M059J (cell line): ENCODE data around the gene TMEM170B. TPM values are rescaled to one million over a fixed set of nuclear protein-coding genes. Genes with fewer than 3 reads are reported as not detected.

Experiments used
- DNase-seq: peaks from one replicate; pipeline ENCODE4 v3.0.0-alpha.2; 2012; ENCODE audit warnings: low read depth
- total RNA-seq: library from RNA; depleted of rRNA; stranded (reverse); fragments of >200 nt; shearing (Covaris generic); gene quantifications from 2 replicates; pipeline ENCODE4 v1.2.3, GENCODE V29; 2014; rRNA removed

Gene TMEM170B
- total RNA-seq, 1 experiment from 2014 or later: 4.0 TPM

- DNase-seq: peak; percentile 94
These were observed 77.7 kb downstream of the TMEM170B start for GRCh38 chr6:11615214-11615602.

GRCh38 chr6:11616200-11616611 is 78.7 kb downstream of the TMEM170B start:
- peak; percentile 99 for DNase-seq

GRCh38 chr6:11618533-11618932 is 81.0 kb downstream of the TMEM170B start:
- DNase-seq: peak; percentile 57

- no peak for DNase-seq
These were observed 83.6 kb downstream of the TMEM170B start for GRCh38 chr6:11621119-11621518.

DNA sequence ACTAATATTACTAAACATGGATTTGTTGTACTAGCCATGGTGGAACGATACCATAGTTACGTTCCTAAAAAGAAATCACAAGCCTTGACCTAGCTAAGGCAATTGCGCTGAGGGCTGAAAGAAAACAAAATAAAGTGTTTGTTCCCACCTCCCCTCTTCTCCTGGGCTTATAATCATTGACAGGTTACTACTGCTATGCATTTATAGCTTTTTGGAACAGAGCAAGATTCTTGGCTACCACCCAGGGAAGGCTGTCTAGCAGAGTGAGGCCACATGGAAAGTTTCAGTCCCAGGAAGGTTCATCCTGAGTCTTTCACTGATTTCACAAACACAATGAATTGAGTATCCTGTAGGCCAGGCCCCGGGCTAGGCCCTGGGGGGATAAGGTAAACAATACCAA is 84.6 kb downstream of the TMEM170B start:
- DNase-seq: no peak

GRCh38 chr6:11623272-11623671 is 85.7 kb downstream of the TMEM170B start:
- no peak for DNase-seq

DNA sequence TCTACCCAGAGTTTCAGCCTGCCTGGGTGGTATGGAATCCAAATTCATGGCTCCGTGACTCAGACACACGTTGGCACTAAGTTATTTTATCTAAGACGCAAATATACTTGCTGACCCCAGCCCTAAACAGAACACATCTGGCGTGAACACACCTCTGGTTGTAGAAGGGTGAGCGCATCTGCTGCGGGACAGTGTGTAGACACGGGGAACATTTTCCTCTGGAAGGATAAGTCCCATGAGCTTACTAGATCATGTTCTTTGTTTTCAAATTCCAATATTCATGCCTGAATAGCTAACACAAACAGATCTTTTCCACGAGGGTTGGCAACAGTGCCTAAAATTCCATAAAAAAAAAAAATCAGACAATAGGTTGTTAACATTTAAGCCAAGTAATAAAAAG is 87.8 kb downstream of the TMEM170B start:
- no peak for DNase-seq

- DNase-seq: no peak
These were observed 88.8 kb downstream of the TMEM170B start for GRCh38 chr6:11626356-11626755.

- no peak for DNase-seq
These were observed 91.0 kb downstream of the TMEM170B start for GRCh38 chr6:11628562-11628961.

GRCh38 chr6:11631008-11631407 is 93.5 kb downstream of the TMEM170B start:
- no peak for DNase-seq

- no peak for DNase-seq
These were observed 94.0 kb downstream of the TMEM170B start for GRCh38 chr6:11631539-11631938.

GRCh38 chr6:11632231-11632630 is 94.7 kb downstream of the TMEM170B start:
- DNase-seq: peak; percentile 57

- DNase-seq: peak; percentile 88
These were observed 95.4 kb downstream of the TMEM170B start for GRCh38 chr6:11632795-11633511.

Other genes with a start within 250 kb of the TMEM170B start
- 1.4 TPM in 2 replicates for gene ADTRP, start 241.1 kb downstream of the TMEM170B start, total RNA-seq